ENCODE data around the gene OR51I1. TPM values are rescaled to one million over a fixed set of nuclear protein-coding genes. Genes with fewer than 3 reads are reported as not detected.

OR51I1 gene
- total and polyA plus RNA-seq, 2 of the 13 experiments (the other 11 are each of a cell fraction or from before 2014, with no cell fraction given), result 0.09 TPM; not detected in 1

GRCh38 chr11:5488385-5488784, 47.1 kb upstream of the OR51I1 start, which contains the start of gene OR52D1:
OR52D1 (plus strand) TSS chr11:5488685; CDS start chr11:5488707, 22 bp downstream.
- H2AFZ ChIP-seq (ENCODE audit: low read length), result no peak within 1 kb of the TSS
- intact Hi-C loops (cut with micrococcal nuclease; ENCODE audit: unreplicated experiment) (no loop called here), in situ Hi-C loops (cut with HindIII; ENCODE audit: extremely low pct_ligation_motif_present, low pct_unique_long_range_greater_than_20kb) (no loop called here)
- no peak within 1 kb of the TSS for H3K4me3 ChIP-seq (replicated peaks in 1 of 3; ENCODE audit: insufficient read depth in 1 of 3, low read depth in 2 of 3, low read length in 3 of 3)
- H3K36me3 ChIP-seq (replicated peaks in 1 of 2; ENCODE audit: control insufficient read depth in 1 of 2, insufficient read depth in 2 of 2, low read length in 2 of 2), result no peaks in the 10 kb centered on the region
- H4K20me1 ChIP-seq (ENCODE audit: insufficient read depth, low read length), result no peaks in the 10 kb centered on the region
- H3K27me3 ChIP-seq (ENCODE audit: control insufficient read depth in 1 of 2, insufficient read depth in 2 of 2, low read length in 2 of 2), result 0 out of 5 replicates have a peak, but pooled peaks cover 0 to 2% of the 10 kb centered on the region in 2 experiments
- CTCF ChIA-PET (ENCODE audit: low intra/inter-chr PET ratio, low total read pairs), result no interaction called here
- no peak for ATAC-seq
- no peaks in the 10 kb centered on the region for H3K4me1 ChIP-seq (ENCODE audit: insufficient read depth, low read length)
- H3K4me2 ChIP-seq (ENCODE audit: low read depth, low read length), result no peak within 1 kb of the TSS
- H3K79me2 ChIP-seq (ENCODE audit: insufficient read depth, low read length), result no peaks in the 10 kb centered on the region
- TF ChIP-seq, protein P1, sequence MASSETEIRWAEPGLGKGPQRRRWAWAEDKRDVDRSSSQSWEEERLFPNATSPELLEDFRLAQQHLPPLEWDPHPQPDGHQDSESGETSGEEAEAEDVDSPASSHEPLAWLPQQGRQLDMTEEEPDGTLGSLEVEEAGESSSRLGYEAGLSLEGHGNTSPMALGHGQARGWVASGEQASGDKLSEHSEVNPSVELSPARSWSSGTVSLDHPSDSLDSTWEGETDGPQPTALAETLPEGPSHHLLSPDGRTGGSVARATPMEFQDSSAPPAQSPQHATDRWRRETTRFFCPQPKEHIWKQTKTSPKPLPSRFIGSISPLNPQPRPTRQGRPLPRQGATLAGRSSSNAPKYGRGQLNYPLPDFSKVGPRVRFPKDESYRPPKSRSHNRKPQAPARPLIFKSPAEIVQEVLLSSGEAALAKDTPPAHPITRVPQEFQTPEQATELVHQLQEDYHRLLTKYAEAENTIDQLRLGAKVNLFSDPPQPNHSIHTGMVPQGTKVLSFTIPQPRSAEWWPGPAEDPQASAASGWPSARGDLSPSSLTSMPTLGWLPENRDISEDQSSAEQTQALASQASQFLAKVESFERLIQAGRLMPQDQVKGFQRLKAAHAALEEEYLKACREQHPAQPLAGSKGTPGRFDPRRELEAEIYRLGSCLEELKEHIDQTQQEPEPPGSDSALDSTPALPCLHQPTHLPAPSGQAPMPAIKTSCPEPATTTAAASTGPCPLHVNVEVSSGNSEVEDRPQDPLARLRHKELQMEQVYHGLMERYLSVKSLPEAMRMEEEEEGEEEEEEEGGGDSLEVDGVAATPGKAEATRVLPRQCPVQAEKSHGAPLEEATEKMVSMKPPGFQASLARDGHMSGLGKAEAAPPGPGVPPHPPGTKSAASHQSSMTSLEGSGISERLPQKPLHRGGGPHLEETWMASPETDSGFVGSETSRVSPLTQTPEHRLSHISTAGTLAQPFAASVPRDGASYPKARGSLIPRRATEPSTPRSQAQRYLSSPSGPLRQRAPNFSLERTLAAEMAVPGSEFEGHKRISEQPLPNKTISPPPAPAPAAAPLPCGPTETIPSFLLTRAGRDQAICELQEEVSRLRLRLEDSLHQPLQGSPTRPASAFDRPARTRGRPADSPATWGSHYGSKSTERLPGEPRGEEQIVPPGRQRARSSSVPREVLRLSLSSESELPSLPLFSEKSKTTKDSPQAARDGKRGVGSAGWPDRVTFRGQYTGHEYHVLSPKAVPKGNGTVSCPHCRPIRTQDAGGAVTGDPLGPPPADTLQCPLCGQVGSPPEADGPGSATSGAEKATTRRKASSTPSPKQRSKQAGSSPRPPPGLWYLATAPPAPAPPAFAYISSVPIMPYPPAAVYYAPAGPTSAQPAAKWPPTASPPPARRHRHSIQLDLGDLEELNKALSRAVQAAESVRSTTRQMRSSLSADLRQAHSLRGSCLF (CRISPR knock-in tag; IDR thresholded peaks at IDR 0.05; ENCODE audit: borderline replicate concordance), result no peak
- no peak for TF ChIP-seq SIX1 (CRISPR knock-in tag; IDR thresholded peaks at IDR 0.05; ENCODE audit: borderline replicate concordance)
- no peak for TF ChIP-seq MLXIP (CRISPR knock-in tag; IDR thresholded peaks at IDR 0.05; ENCODE audit: borderline replicate concordance)
- no peak for TF ChIP-seq ZNF543 (CRISPR knock-in tag; IDR thresholded peaks at IDR 0.05)
- TF ChIP-seq, protein P2, sequence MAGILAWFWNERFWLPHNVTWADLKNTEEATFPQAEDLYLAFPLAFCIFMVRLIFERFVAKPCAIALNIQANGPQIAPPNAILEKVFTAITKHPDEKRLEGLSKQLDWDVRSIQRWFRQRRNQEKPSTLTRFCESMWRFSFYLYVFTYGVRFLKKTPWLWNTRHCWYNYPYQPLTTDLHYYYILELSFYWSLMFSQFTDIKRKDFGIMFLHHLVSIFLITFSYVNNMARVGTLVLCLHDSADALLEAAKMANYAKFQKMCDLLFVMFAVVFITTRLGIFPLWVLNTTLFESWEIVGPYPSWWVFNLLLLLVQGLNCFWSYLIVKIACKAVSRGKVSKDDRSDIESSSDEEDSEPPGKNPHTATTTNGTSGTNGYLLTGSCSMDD (CRISPR knock-in tag; IDR thresholded peaks at IDR 0.05), result no peak
- no peak for TF ChIP-seq WIZ (CRISPR knock-in tag; IDR thresholded peaks at IDR 0.05)
- TF ChIP-seq RBM22 (optimal IDR thresholded peaks at IDR 0.05; ENCODE audit: low read length), result no peak
- TF ChIP-seq ZNF44 (CRISPR knock-in tag; IDR thresholded peaks at IDR 0.05), result no peak
- TF ChIP-seq PRPF4 (IDR thresholded peaks at IDR 0.05; ENCODE audit: low read depth, low read length, poor library complexity, severe bottlenecking), result no peak
- no peak for TF ChIP-seq E2F1 (CRISPR knock-in tag; IDR thresholded peaks at IDR 0.05)
- no peak for TF ChIP-seq TEAD3 (CRISPR knock-in tag; optimal IDR thresholded peaks at IDR 0.05; ENCODE audit: borderline replicate concordance)
- TF ChIP-seq KDM5A (IDR thresholded peaks at IDR 0.05; ENCODE audit: borderline replicate concordance, low read length), result no peak
- DNase-seq (ENCODE audit: low spot score), result no peak
- H3K9me3 ChIP-seq (ENCODE audit: low read length), result no peaks in the 10 kb centered on the region
- BruUV-seq (replicated peaks), result no TSS peak
- POLR2A ChIA-PET, result no interaction called here
- H3K9ac ChIP-seq (ENCODE audit: insufficient read depth, low read depth, low read length), result no peak within 1 kb of the TSS
- no peak for FAIRE-seq
- H3K27ac ChIP-seq (ENCODE audit: extremely low read length, insufficient read depth, low read length), result no peak within 1 kb of the TSS

All from HepG2 (cell line).